HG02981 (cell line): Measurements from ENCODE around the gene GPR139.

Experiments used
- ATAC-seq: cut with Tn5 transposase; IDR thresholded peaks from one replicate; pipeline ENCODE4 v1.9.1; 2021; ENCODE audit warnings: mild to moderate bottlenecking, moderate library complexity; ENCODE audit not compliant: unreplicated experiment

GPR139 gene

DNA sequence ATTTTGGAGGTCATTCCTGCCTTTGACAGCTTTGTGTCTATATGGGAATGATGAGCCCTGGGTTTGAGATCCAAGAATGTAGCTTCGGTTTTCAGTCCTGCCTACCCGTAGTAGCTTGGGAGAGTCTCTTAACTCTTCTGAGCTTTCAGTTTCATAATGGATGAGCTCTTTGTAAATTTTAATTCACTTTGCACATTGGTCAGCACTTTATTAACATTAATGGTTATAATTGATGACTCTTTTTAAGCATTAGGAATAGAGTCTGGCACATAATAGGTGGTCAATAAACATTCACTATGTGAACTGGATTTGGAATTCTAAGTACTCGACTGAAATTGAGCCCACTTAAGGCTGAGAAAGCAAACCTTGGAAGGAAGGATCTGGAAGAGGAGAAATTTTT, 17.3 kb downstream of the GPR139 start:
- ATAC-seq = no peak

DNA sequence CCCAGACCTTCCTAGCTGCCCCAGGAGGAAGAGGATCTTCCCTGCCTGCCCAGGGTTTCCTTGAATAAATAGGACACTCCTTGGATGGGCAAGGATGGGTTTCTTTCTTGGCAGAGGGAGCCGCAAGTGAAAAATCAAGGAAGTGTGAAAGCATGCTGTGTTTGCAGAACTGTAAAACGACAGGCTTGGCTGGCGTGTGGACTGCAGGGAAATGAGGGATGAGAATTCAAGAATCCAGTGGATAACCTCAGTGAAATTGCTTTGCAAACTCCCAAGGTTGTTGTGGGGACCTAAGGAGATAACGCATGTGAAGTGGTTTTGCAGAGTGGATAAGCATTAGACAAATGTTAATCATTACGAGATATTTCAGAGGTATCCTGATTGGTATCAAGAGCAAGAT, 20.4 kb downstream of the GPR139 start:
- no peak for ATAC-seq

DNA sequence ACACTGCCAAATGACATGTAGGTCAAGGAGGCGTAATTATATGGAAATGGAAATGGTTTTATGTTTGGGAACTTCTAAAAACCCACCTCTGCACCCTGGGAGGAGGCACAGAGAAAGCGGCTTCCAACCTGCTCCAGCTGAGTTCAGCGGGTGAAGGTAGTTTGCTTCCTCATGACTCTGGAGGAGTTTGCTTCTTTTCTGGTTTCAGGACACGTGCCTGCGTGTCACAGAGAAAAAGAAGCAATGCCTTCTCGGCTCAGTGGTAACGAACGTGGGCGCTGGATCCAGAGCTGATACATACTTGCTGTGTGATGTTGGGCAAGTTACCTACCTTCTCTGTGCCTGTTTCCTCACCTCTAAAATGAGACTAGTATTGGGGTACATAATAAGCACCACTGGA, 22.1 kb downstream of the GPR139 start:
- no peak for ATAC-seq

DNA sequence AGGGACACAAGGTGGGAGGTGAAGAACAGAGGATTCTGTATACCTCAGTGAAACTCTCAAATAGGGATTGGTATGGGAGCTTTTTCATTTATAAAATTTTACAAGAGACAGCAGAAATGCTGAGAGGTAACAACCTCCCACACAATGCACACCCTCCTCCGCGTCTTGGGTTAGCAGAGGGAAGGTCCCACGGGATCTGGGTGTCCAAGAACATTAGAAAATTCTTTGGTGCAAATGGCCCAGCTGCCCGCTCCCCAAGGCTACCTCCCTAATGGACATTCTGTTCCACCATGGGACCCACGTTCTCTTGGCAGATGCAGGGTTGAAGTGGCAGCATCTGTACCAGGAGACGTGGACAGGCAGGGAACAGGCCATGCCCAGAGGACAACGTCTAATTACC, 22.5 kb downstream of the GPR139 start:
- no peak for ATAC-seq

DNA sequence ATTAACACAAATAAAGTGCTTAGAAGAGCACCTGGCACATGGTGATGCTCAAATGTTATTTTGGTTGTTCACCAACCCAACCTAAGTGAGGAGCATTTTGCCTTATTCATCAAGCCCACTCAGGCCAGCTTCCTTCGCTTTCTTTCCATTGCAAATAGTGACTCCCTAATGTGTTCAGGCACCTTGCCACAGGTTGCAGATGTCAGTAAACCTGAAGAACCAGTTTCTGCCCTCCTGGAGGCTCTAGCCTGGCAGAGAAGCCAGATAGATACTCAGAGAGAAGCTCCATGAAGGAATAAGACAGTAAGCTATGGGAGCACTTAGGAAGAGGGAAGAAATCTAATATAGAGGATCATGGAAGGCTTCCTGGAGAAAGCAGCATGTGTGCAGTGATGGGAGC, 23.9 kb downstream of the GPR139 start:
- no peak for ATAC-seq

DNA sequence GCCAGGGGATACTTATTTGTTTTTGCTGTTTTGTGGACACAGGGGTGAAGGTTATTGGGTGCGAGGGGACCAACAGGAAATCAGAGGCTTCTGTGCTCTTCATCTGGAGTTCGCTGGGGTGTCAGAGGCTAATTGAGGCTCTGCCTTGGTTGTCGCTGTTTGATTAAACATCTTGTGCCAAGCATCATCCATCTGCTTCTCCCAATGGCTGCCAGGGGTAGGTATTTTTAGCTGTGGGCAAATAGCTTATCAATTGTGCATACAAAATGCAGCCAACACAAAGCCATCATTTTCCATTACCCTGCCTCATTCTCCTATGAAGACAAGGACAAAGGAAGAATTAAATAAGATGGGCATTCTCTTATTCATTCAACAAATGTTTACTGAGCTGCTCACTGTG, 27.8 kb downstream of the GPR139 start:
- no peak for ATAC-seq

DNA sequence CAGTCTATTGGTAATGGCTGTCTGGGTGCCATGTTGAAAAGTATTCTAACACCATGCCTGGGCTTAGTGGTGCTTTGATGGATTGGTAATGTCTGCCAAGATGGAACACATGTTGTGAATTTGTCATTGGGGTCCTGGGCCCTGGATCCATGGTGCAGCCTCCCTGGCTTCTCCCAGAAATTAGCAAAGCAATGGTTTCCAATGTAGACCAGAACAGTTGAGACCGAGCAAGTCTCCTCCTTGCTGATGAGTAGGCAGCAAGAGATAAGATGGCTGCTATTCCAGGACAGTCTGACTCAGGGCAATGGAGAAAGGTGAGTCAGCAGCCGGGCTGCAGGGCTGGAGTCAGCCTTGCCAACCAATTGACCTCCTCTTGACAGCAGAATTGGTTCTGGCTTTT, 30.8 kb downstream of the GPR139 start:
- no peak for ATAC-seq

DNA sequence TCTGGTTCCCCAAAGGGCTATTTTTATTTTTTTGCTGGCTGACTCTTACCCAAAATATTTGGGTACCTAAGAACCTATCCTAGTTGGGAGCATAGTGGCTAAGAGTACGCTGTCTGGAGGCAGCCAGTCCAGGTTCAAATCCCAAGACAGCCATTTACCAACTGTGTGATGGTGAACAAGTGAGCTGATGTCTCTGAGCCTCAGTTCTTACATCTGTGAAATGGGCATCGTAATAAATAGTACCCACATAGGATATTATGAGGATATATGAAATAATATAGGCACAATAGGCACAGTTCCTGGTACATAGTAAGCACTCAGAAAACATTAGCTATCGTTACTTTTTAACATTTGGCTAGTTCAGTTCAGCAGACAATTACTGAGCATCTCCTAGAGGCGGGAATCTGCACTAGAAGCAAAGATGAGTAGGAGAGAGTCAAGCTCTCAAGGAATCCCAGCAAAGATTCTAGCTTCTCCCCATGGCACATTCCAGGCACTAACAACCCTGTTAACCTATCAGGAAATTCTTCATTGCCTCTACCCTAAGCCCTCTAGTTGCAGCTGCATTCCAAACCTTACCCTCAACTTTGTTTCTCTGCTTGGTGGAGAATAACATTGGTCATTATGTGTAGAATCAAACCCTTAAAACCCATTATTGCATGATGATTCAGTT, 31.6 kb downstream of the GPR139 start:
- no peak for ATAC-seq

DNA sequence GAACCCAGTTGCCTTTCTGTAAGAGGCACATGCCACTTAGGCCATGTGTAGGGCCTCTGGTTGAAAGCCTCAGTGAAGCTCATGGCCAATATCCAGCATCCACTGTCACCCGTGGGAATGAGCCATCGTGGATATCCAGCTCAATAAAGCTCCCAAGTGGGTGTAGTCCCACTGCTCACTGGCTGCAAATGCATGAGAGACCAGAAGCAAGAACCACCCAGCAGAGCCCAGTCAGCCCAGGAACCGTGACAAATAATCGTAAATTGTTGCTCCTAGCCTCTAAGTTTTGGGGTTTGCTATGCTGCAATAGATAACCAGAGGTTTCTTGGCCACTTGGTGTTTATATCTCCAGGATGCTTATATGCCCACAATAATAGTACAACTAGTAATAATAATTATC, 33.7 kb downstream of the GPR139 start:
- no peak for ATAC-seq

DNA sequence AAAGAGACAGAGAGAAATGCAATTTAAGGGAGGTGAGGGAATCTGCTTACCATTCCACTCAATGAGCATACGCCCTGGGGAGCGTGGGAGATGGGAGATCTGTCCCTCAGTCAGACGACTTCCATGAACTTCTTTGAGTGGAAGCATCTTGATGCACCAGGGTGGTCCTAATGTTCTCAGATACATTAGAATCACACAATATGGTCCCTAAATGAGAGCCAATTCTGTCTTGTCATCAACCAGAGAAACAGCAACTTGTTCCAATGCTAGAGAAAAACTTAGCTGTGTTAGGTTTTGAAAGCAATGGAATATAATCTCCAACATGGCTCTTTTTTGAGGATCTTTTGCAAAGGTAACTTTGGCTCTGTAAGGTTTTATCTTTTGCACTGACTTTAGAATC, 44.1 kb downstream of the GPR139 start:
- ATAC-seq = no peak

DNA sequence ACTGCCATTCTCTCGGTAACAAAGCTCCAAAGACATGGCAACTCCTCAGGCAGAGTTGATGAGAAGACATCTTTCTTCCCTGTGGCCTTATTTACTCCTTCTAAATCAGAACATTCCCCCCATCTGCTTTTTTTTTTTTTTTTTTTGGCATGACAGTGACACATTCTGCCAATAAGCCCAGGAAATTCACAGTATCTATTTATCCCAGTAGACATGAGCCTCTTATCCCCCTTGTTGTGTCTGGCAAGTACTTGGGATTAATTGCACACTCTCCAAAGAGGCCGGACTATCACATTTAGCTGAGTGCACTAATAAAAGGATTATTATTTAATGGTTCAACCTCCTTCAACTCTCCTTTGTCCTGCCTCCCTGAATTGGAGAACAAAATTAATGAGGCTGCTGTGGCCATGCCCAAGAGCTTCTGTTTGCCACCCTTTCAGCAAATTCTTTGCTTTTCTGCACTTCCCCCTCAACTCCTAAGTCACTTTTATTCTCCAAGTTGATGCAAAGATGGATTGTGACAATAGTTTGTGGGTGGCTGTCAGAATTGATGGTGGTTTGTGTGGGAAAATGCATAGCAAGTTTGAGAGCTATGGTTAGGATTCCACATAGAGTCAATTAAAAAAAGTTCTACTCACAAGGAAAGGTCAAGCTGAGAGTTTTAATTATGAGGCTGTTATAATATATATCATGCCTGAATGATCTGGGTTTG, 47.2 kb downstream of the GPR139 start:
- ATAC-seq = no peak

DNA sequence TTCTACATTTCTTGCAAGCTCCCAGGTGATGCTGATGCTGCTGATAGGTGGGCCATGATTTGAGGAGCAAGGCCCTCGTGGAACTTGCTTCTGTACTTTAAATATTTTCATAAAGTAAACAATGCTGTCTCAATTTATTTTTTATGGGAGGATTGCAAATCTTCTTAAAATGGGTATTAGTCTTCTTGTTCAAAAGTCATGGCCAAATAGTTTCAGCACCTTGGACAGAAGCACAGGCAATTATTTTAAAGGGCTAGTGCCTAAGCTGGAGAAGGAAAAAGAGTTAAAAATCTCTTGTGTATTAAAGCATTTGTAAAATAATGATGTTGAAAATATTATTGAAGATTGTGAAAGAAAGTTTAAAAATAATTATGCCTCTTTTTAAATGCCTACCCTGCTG, 50.5 kb downstream of the GPR139 start:
- no peak for ATAC-seq

DNA sequence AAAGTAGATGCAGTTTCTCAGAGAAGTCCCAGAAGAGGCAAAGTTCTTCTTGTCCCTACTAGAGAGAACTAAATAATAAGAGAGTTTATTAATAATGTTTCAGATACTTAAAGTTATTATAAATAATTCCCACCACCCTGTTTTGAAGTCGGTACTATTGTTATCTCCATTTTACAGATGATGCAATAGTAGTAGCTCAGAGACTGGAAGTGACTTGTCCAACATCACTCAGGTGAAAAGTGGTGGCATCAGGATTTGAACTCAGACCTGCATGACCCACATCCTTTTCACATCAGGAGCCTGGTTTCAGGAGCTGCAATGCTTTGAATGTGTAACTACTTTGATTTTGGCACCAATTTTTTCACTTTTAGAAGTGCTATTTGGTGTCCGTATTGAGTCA, 52.7 kb downstream of the GPR139 start:
- ATAC-seq = no peak

DNA sequence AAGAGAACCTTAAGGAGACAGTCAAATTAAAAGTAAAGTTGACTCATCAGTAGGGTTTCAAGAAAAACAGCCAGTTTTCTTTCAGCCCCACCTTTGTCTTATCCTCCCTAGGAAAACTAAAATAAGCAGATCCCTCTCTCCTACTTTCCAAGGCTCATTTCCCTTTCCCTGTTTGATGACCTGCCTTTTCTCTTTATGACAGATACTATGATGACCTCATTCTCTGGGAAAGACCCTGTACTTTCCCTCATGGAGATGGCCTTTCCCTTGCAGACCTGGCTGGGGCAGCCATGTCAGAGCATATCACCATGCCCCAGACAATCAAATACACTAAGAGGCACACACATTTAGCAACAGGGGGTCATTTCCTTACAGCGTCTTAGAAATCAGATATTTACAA, 53.6 kb downstream of the GPR139 start:
- ATAC-seq = no peak

DNA sequence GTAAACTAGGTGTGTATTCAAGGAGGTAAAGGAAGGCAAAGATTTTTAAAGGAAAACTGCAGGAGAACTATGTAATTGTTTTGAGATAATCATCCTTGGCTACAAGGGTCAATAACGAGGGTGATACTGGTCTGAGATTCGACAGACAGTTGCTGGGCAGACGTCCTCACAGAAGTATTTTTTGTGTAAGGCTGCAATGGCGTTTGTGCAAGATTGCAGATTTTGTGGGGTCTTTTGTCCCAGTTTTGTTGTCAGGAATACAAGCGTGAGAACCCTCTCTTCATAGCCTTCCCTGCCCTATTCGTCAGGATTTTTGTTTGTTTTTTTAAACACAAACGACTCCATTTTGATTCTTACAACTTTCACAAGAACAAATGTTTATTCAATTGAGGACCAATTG, 57.5 kb downstream of the GPR139 start:
- ATAC-seq = no peak

DNA sequence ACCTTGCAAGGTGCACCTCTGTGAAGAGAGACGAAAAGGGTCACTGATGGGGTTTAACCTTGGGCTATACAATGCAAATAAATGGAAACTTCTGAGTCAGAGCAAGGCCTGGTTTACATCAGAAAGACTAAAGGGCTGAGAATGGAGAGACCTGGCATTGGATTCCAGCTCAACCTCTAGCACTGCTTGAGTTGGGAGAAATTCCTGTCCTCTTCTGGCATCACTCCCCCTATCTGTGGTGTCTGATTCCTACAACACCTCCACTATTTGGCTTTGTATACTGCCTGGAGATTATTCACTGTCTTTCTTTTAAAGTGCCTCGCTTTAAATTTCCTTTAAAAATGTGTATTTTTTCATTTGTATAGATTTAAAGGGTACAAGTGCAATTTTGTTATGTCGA, 68.8 kb downstream of the GPR139 start:
- no peak for ATAC-seq

DNA sequence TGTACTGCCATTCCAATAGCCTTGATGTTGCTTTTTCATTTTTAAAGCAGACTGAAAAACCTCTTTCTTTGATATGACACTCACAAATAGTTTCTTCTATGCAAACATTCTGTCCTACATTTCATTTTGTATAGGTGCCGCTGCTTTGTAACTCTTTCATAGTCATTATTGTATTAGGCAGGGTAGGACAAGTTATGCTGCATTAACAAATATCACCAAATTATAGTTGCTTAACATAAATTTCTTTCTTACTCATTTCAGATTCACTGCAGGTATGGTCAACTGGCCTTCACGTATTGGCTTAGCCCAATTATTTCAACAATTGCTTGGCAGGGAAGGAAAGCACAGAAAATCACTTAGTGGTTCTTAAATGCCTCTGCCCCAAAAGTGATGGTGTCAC, 70.8 kb downstream of the GPR139 start:
- ATAC-seq = no peak

DNA sequence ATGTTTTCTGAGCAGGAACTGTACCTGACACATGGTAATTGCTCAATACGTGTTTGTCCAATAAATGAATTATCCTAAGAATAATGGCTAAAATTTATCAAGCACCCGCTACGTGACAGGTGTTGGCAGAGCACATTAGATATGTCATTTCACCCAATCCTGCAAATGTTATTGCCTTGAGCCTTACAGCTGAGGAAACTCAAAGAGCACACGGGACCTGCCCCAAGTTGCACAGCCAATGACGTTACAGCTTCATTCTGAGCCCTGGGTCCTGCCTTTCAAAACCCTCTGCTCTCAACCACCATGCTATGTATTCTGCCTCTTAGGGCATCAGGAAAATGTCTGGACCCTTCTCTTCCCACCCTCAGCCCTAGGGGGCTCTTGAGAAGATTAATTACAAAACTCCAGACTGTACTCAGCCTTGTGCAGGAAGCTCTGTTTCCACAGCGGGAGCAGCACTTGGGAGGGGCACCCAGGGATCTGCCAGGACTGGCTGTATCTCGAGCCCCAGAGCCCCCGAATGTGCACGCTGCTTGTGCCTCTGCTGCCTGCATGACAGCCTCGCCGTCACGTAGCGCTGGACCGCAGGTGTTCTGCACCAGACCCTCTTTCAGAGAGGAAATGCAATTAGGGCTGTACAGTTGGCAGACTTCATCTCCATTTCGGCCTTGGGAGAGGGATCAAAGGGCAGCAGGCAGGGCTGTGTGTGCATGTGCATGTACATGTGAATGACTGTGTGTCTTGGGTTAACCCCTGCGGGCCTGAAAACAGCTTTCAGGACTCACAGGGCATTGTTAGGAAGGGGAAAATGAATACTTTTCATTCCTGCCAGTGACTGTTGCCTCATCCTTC, 71.6 kb downstream of the GPR139 start:
- no peak for ATAC-seq

DNA sequence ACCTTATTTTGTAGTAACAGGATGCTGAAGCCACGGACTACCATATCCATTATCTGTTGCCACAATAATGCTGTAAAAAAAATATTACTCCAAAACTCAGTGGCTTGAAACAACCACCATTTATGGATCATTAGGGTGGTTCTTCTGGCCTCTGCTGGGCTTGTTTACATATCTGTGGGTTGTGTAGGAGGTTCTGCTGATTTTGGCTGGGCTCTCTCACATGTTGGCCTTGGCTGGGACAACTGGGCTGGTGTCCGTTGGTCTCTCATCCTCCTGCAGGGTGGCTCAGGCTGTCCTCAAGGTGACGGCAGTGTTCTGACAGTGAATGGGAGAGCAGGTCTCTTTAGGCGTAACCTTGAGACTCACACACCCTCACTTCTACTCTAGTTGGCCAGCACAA, 76.0 kb downstream of the GPR139 start:
- no peak for ATAC-seq

DNA sequence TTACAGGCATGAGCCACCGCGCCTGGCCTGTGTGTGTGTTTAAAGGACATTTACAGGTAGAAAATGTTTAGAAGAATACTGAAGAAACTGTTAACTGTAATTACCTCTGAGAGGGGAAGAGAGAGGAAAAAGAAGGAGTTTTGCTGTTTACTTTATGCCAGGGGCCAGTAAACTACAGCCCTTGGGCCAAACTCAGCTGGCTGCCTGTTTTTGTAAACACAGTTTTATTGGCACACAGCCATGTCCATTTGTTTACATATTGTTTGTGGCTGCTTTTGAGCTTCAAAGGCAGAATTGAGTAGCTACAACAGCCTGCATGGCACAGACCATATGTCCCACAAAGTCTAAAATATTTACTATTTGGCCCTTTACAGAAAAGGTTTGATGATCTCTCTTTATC, 76.4 kb downstream of the GPR139 start:
- no peak for ATAC-seq

DNA sequence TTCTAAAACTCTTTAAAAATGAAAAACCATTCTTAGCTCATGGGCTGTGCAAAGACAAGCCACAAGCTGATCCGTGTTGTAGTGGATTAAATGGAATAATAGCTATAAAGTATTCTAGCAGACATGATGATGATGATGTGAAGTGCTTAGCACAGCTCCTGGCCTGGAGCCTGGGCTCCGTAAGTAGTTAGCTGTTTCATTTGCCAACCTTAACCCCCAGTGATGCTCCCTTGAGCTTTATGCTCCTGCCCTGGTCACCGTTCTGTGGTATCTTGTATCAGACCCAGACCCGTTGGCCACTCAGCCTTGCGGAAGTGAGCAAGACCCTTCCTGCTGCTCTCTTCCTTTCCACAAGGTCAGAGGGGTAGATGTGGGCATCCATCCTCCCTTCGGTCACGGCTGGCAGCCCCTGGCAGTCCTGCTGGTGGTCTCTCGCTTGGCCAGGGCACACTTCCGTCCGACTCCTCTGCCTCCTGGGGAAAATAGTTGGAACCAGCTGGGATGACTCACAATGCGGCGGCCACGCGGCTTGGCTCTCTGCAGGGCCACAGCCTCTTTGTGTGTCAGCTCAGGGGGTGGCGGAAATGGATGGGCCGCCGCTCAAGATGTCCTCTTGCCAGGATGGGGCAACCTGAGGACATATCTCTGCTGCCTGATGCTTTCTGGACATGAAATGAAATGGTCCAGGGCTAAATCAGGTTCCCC, 79.1 kb downstream of the GPR139 start:
- no peak for ATAC-seq
